Adrenal gland (tissue), 12 donors: Measurements from ENCODE around the gene PLAC1. TPM values are rescaled to one million over a fixed set of nuclear protein-coding genes. Genes with fewer than 3 reads are reported as not detected.
A peak's percentile ranks its signal among the peaks of the same experiment; 100 is the strongest.

Experiments used
- DNase-seq, 7 donors: peaks; one replicate each; pipeline ENCODE4 v3.0.0-alpha.2; 2019 to 2020
- H3K27ac ChIP-seq, 5 donors: fragments of 200-600 bp; sonication (generic) in 4 of 5; 1 replicate in 3 of 5; 2 replicates in 2 of 5; pipeline versions ENCODE4 v1.5.1 to v1.8.0; 2016 to 2020; ENCODE audit warnings: mild to moderate bottlenecking in 1 of 5
- H3K27me3 ChIP-seq: fragments of 200-600 bp; 2 replicates; pipeline ENCODE4 v1.8.0; 2021
- H3K36me3 ChIP-seq, 2 donors: fragments of 200-600 bp; replicated peaks in 1 of 2; 1 replicate in 1 of 2; 2 replicates in 1 of 2; pipeline versions ENCODE4 v1.5.1 to v1.8.0; 2018 to 2022
- H3K4me1 ChIP-seq, 2 donors: fragments of 200-600 bp; replicated peaks in 1 of 2; 1 replicate in 1 of 2; 2 replicates in 1 of 2; pipeline versions ENCODE4 v1.5.1 to v1.8.0; 2018 to 2021
- H3K4me3 ChIP-seq, 4 donors: fragments of 200-600 bp; sonication (generic) in 3 of 4; one replicate each; pipeline ENCODE4 v1.5.1; 2016 to 2018
- H3K9me3 ChIP-seq, 3 donors: fragments of 200-600 bp; sonication (generic) in 1 of 3; replicated peaks in 1 of 3; 1 replicate in 2 of 3; 2 replicates in 1 of 3; pipeline versions ENCODE4 v1.5.1 to v1.8.0; 2016 to 2021
- POLR2A ChIP-seq, 2 donors: fragments of 450-650 bp; IDR thresholded peaks; one replicate each; pipeline ENCODE4 v1.6.1; 2017; ENCODE audit warnings: antibody characterized with exemption in 2 of 2, mild to moderate bottlenecking in 2 of 2, moderate library complexity in 1 of 2
- WGBS, 4 donors: extraction: QIAGEN DNeasy Blood & Tissue Kit in 2 of 4; methylation state at CpG; one replicate each; pipeline versions ENCODE4 v1.1.5 to v1.1.7; 2013 to 2017; 5-methylcytosine and 5-hydroxymethylcytosine counted together
- intact Hi-C, 2 donors: fragments of 100-400 bp; cut with DNase I; formaldehyde crosslinking; loops; one replicate each; pipeline versions ENCODE4 v1.14.1 to v1.15.0; 2022 to 2023
- polyA plus RNA-seq, 3 donors: library from polyadenylated mRNA; stranded (reverse); fragments of 200-250 nt in 2 of 3; fragments of 350-450 nt in 1 of 3; fragmentation: Illumina TruSeq in 1 of 3; extraction: RNeasy Lipid Tissue Mini Kit (QIAGEN cat#74804) in 1 of 3; gene quantifications; one replicate each; pipeline ENCODE4 v1.2.3, GENCODE V29; 2013 to 2014
- total RNA-seq, 9 donors: library from RNA; depleted of rRNA in 4 of 9; stranded (reverse); fragments of >200 nt in 4 of 9; fragments of 120-200 nt in 1 of 9; fragmentation: NEBNext Ultra II Directional in 1 of 9; extraction: Animal tissue kit (Norgen Biotek cat#: 25700) in 1 of 9; gene quantifications; one replicate each; pipeline versions ENCODE4 v1.1.0 to v1.2.4, GENCODE V29; 2013 to 2023
- TF ChIP-seq, protein P1 (sequence below), 6 experiments: fragments of 450-650 bp in 4 of 6; fragments of 200-600 bp in 2 of 6; sonication (generic) in 1 of 6; IDR thresholded peaks; 1 replicate in 5 of 6; 2 replicates in 1 of 6; pipeline versions ENCODE4 v1.5.1 to v1.8.0; 2016 to 2021; ENCODE audit warnings: antibody characterized with exemption in 6 of 6, mild to moderate bottlenecking in 2 of 6, moderate library complexity in 1 of 6
- donor health status: healthy with polysubstance abuse.
- donor health status: Bipolar disorder and iron deficiency.
- donor health status: DM: yes; HTN: yes; CAD: no.
- donor health status: DM: no; HTN: no; CAD: no.
- donor health status: DM: no; HTN: no; CAD: no.
- donor health status: DM: yes; HTN: yes; CAD: no.

The PLAC1 gene
- total and polyA plus RNA-seq, 12 donors = 58.0 TPM; not detected in 11

DNA sequence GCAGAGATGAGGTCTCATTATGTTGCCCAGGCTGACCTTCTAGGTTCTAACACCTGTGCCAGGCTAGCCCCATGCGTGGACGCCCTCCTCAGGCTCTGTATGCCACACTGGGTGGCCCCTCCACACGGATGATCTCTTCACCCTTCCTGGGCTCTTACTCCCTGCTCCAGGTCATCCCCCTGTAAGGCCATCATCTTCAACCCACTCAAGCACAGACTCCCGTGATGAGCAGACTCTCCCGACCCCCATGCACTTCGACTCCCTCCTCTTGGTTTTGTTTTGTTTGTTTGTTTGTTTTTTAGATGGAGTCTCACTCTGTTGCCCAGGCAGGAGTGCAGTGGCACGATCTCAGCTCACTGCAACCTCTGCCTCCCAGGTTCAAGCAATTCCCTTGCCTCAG lies 127.4 kb downstream of the PLAC1 start:
- no peaks in the 10 kb centered on the region for H3K9me3 ChIP-seq
- TF ChIP-seq POLR2A (IDR thresholded peaks at IDR 0.05) = no peak
- TF ChIP-seq, protein P1, sequence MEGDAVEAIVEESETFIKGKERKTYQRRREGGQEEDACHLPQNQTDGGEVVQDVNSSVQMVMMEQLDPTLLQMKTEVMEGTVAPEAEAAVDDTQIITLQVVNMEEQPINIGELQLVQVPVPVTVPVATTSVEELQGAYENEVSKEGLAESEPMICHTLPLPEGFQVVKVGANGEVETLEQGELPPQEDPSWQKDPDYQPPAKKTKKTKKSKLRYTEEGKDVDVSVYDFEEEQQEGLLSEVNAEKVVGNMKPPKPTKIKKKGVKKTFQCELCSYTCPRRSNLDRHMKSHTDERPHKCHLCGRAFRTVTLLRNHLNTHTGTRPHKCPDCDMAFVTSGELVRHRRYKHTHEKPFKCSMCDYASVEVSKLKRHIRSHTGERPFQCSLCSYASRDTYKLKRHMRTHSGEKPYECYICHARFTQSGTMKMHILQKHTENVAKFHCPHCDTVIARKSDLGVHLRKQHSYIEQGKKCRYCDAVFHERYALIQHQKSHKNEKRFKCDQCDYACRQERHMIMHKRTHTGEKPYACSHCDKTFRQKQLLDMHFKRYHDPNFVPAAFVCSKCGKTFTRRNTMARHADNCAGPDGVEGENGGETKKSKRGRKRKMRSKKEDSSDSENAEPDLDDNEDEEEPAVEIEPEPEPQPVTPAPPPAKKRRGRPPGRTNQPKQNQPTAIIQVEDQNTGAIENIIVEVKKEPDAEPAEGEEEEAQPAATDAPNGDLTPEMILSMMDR (IDR thresholded peaks at IDR 0.05) = no peak
- 81 to 92% (median 86%) methylated on average over 7 of the region's 7 CpGs for WGBS, 4 donors

GRCh38 chrX:134529481-134529880 lies 128.8 kb downstream of the PLAC1 start:
- no peak overlapping the region for H3K4me3 ChIP-seq
- no peak overlapping the region for H3K27ac ChIP-seq
- DNase-seq = no peak
- H3K9me3 ChIP-seq = no peaks in the 10 kb centered on the region
- 79 to 92% (median 87%) methylated on average over 4 to 6 of the region's 6 CpGs for whole genome bisulfite sequencing, 4 donors
- intact Hi-C loops = no loop called here
- no peaks in the 10 kb centered on the region for H3K36me3 ChIP-seq
- H3K27me3 ChIP-seq = no peaks in the 10 kb centered on the region
- no peaks in the 10 kb centered on the region for H3K4me1 ChIP-seq
- TF ChIP-seq, protein P1 (IDR thresholded peaks at IDR 0.05) = no peak
- no peak for TF ChIP-seq POLR2A (IDR thresholded peaks at IDR 0.05)

More for the DNA sequence above, 127.4 kb downstream of the PLAC1 start:
- H3K36me3 ChIP-seq = no peaks in the 10 kb centered on the region
- no peak for DNase-seq
- H3K4me1 ChIP-seq = no peaks in the 10 kb centered on the region
- H3K4me3 ChIP-seq = no peak overlapping the region
- intact Hi-C loops = no loop called here
- H3K27me3 ChIP-seq = no peaks in the 10 kb centered on the region
- no peak overlapping the region for H3K27ac ChIP-seq

- WGBS, 4 donors = 18 to 28% (median 22%) methylated on average over 3 of the region's 3 CpGs
- DNase-seq = peak in 1 of 7 donors; percentile 17
- H3K4me1 ChIP-seq = no peaks in the 10 kb centered on the region
- peak overlapping the region in 1 of 5 donors; percentile 48 for H3K27ac ChIP-seq
- no peaks in the 10 kb centered on the region for H3K27me3 ChIP-seq
- no peaks in the 10 kb centered on the region for H3K36me3 ChIP-seq
- no peaks in the 10 kb centered on the region for H3K9me3 ChIP-seq
- TF ChIP-seq, protein P1 (IDR thresholded peaks at IDR 0.05) = no peak
- no peak for TF ChIP-seq POLR2A (IDR thresholded peaks at IDR 0.05)
- no peak overlapping the region for H3K4me3 ChIP-seq
- intact Hi-C loops = no loop called here
These were observed 129.3 kb downstream of the PLAC1 start for GRCh38 chrX:134528960-134529359.

GRCh38 chrX:134526399-134526798 lies 131.9 kb downstream of the PLAC1 start:
- DNase-seq = no peak
- intact Hi-C loops = no loop called here
- Histone ChIP-seq H3K27me3 (no peaks in the 10 kb centered on the region), H3K9me3 (no peaks in the 10 kb centered on the region), H3K4me3 (no peak overlapping the region), H3K36me3 (no peaks in the 10 kb centered on the region), H3K4me1 (no peaks in the 10 kb centered on the region), H3K27ac (no peak overlapping the region)
- TF ChIP-seq, protein P1 (IDR thresholded peaks at IDR 0.05) = no peak
- TF ChIP-seq POLR2A (IDR thresholded peaks at IDR 0.05) = no peak
- 80 to 97% (median 91%) methylated on average over 5 of the region's 5 CpGs for WGBS, 4 donors
